HG03558 (cell line): ENCODE measurements around the gene ZNF512B.
"Not testable (repeated sequence)": the region's sequence is repeated elsewhere in the genome, so short reads cannot be mapped to it uniquely, and the experiment has no call there.

Experiments used
- ATAC-seq: cut with Tn5 transposase; IDR thresholded peaks from one replicate; pipeline ENCODE4 v1.9.1; 2021; ENCODE audit warnings: moderate number of reproducible peaks; ENCODE audit not compliant: unreplicated experiment; ENCODE audit errors: extremely low read depth

The ZNF512B gene

DNA sequence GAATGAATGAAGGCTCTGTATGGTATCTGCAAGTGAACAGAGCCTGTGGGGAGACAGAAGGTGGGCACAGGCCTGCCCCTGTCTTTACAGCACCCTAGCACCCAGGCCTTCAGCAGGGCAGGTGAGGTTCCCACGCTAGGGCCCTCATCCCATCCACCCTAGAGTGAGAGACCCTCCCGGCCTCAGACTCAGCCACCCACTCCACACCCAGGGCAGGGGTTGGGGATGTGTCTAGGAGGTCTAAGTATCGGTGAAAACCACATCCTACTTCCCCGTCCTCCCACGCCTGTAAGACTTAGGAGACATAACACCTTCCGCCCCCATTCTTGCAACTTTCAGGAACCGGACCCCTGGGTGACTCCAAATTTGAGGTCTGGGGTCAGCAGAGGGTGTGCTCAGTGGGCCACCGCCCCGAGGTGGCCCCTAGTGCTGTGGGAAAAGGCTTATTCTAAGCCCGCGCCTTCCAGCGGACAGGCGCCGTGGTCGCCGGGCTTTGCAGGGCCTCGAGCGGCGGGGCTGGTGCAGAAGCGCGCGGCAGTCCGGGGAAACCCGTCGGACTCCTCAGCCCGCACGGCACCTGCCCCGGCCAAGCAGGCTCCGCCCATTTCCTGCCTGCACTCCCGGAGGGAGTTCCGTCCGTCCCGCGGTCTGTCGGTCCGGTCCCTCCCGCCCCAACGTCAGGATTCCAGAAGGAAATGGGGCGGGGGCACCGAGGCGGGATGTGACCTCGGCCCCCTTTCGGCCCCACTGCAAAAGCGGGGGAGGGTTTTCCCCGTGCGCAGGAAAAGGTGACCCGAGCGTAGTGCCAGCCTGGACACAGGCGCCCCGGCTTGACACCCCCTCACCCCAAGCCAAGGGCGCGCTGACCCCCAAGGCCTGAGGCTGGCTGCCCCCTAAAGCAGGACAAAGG is 8.8 kb upstream of the ZNF512B start:
- ATAC-seq, result no peak

DNA sequence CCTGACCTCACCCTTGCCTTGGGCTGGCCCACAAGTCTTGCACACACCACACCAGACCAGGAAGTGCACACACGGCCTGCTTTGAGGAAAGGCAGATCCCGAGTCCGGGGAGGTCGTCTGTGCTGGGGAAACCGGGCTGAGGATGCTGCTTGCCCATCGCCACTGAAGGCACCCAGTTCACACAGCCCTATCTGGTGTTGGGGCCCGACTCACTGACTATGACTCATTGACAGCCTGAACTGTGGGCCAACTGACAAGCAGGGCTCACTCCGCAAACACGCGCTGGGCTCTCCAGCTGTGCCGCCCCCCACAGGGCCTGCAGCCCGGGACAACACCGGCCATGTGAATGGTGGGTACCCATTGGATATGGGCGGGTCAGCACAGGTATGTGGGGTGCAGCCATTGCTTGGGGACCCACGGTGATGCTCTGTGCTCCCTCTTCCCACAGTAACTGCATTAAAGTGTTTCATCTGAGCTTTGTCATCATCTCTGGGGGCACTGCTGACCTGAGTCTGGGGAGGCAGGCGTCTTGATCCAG is 8.1 kb upstream of the ZNF512B start:
- ATAC-seq, result no peak

- no peak for ATAC-seq
These were observed 7.4 kb upstream of the ZNF512B start for GRCh38 chr20:63976980-63977738.

DNA sequence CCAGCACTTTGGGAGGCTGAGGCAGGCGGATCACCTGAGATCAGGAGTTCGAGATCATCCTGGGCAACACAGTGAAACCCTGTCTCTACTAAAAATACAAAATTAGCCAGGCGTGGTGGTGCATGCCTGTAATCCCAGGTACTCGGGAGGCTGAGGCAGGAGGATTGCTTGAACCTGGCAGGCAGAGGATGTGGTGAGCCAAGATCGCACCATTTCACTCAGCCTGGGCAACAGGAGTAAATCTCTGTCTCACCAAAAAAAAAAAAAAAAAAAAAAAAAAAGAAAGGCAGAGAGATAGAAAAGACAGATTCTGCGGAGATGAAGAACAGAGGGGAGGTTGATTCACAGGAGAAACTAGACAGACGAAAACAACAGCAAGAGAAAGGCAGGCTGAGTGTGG is 6.8 kb upstream of the ZNF512B start:
- not testable (repeated sequence) for ATAC-seq

GRCh38 chr20:63974402-63975200 is 4.9 kb upstream of the ZNF512B start:
- no peak for ATAC-seq

DNA sequence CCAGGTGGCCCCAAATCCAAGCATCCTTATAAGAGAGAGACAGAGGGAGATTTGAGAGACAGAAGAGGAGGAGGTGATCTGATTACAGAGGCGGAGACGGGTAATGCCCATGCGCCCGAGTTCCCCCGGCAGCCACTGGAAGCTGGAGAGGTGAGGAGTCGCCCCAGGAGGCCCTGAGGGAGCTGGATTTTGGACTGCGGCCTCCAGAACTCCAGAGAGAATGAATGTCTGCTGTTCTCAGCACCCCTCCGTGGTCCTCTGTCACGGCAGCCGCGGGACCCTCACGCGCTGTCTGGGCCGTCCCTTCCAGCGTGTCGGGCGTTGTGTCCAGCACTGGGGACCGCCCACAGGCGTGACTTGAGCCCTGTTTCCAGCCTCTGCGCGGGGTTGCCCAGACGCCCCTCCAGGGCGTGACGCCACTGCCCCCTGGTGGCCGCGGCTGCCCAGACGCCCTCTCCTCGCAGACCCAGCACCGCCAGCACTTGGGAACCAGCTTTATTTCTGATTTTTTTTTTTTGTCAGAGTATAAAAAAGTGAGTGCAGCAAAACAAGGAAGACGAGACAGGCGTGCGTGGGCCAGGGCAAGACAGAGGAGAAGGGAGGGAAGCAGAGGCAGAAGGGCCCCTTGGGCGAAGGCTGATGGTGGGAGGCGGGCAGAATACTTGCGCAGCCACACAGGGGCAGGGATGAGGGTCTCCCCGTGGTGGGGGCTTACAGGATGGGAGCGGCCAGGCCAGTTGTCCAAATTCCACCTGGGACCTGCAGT is 4.1 kb upstream of the ZNF512B start:
- no peak for ATAC-seq

DNA sequence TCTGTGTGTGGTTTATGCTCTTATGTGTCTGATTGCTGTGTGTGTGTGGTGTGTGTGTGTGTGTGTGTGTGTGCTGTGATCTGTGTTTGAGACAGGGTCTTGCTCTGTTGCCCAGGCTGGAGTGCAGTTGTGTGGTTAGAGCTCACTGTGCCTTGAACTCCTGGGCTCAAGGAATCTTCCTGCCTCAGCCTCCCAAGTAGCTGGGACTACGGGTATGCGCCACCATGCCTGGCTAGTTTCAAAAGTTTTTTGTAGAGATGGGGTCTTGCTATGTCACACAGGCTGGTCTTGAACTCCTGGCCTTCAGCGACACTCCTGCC is 3.4 kb upstream of the ZNF512B start:
- ATAC-seq, result no peak

- ATAC-seq, result no peak
These were observed 2.8 kb upstream of the ZNF512B start for GRCh38 chr20:63972312-63973159.

- not testable (repeated sequence) for ATAC-seq
These were observed 2.2 kb upstream of the ZNF512B start for GRCh38 chr20:63971960-63972311.

GRCh38 chr20:63970714-63971431 is 1.1 kb upstream of the ZNF512B start:
- no peak for ATAC-seq

- ATAC-seq, result no peak
These were observed 586 bp downstream of the ZNF512B start for GRCh38 chr20:63968928-63969760.

DNA sequence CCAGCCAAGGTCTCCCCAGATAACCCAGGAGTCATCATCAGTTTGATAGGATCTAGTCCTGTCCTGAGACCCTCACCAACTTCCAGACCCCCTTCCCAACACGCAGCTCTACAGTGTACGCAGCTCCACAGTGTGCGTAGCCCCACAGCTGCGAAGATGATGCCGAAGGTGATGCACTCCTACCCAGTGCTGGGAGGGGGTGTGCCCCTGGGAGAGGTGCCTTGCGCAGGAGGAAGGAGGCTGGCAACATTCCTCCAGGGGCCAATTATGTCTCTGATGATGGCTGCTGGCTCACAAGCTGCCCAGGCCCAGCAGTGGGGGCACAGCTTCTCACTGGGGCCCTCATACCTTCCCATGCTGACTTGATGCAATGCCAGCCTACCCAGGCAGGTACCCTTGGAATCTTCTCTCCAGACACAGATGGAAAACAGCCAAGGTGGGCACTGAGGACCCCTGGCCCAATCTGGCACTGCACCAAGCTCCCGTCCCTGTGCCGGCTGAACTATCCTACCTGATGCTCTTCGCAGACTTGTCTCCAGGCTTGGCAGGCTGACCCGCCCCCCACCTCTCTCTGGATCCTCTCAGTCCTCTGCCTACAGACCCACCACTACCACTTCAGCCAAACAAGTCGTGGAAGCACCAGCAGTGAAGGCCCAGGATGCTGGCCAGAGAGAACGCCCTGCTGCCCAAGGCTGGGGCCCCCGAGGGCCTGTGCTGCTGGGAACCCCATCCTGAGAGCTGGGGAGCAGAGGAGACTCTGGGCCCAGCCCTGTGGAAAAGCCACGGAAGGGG is 1.4 kb downstream of the ZNF512B start:
- no peak for ATAC-seq

- no peak for ATAC-seq
These were observed 2.2 kb downstream of the ZNF512B start for GRCh38 chr20:63967330-63968135.

DNA sequence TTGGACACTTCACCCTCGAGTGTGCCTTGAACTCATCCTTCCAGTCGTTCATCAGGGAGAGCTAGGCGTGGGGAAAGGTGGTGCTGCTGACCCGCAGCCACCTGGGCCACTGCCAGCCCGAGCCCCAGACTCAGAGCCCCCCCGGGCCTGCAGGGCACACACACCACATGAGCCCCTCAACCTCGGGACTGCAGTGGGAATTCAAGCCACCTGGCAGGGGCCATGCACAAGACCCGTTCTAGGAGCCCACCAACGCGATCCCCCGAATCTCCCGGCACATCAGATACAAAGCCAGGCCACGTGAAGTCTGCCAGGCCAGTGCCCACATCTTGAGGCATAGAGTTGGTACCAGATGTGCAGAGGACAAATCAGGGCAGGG is 2.8 kb downstream of the ZNF512B start:
- no peak for ATAC-seq

DNA sequence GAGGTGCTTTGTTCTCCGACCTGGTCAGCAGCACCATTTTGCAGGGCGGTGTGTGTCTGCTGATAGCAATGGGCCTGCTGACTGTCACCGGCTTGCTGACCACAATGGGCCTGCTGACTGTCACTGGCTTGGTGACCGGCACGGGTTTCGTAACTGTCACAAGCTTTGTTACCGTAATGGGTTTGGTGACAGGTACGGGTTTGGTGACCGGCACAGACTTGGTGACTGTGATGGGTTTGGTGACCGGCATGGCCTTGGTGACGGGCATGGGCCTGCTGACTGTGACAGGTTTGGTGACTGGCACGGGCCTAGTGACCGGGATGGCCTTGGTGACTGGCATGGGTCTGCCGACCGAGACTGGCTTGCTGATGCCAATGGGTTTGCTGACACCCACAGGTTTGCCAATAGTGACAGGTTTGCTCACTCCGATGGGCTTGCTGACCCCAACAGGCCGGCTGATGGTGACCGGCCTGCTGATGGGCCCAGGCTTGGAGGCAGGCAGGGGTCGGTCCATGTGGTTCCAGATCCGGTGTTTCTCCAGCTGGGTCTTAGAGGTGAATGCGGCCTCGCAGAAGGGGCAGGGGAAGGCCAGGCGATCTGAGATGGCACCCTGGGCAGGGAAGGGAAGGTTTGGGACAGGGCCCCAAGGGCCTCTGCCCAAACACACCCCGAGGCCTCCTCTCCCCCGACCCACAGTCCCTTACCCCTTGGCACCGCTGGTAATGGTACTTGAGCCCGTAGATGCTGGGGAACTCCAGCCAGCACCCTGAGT is 3.4 kb downstream of the ZNF512B start:
- ATAC-seq, result no peak
